GM12865 (cell line): ENCODE measurements around the gene VTCN1.
"Not testable (repeated sequence)": the region's sequence is repeated elsewhere in the genome, so short reads cannot be mapped to it uniquely, and the experiment has no call there.

Experiments used
- DNase-seq: peaks from one replicate; pipeline ENCODE4 v3.0.0; 2010; ENCODE audit warnings: low read depth
- H3K4me3 ChIP-seq: 2 replicates; pipeline ENCODE4 v1.5.1; 2011; ENCODE audit warnings: mild to moderate bottlenecking, low read depth, low read length, control low read depth
- CTCF ChIP-seq: IDR thresholded peaks from 2 replicates; pipeline ENCODE4 v1.5.1; 2011; ENCODE audit warnings: low read length, control low read depth, low read depth, inconsistent platforms; ENCODE audit not compliant: insufficient read depth; ENCODE audit errors: missing control alignments

The VTCN1 gene

GRCh38 chr1:117105722-117106121, 105.0 kb downstream of the VTCN1 start:
- H3K4me3 ChIP-seq: no peak overlapping the region
- no peak for TF ChIP-seq CTCF
- DNase-seq: no peak

- H3K4me3 ChIP-seq: no peak overlapping the region
- DNase-seq: no peak
- no peak for TF ChIP-seq CTCF
Measured at GRCh38 chr1:117104986-117105385, 105.7 kb downstream of the VTCN1 start.

GRCh38 chr1:117101858-117102257, 108.9 kb downstream of the VTCN1 start:
- not testable (repeated sequence) for H3K4me3 ChIP-seq, DNase-seq

GRCh38 chr1:117101334-117101733, 109.4 kb downstream of the VTCN1 start:
- DNase-seq: no peak
- no peak for TF ChIP-seq CTCF
- H3K4me3 ChIP-seq: no peak overlapping the region

GRCh38 chr1:117098287-117098890, 112.3 kb downstream of the VTCN1 start:
- H3K4me3 ChIP-seq: no peak overlapping the region
- peak; percentile 29 for DNase-seq
- TF ChIP-seq CTCF: no peak

- no peak for DNase-seq
- no peak overlapping the region for H3K4me3 ChIP-seq
- no peak for TF ChIP-seq CTCF
Measured at GRCh38 chr1:117097443-117097842, 113.3 kb downstream of the VTCN1 start.

- no peak for DNase-seq
- no peak overlapping the region for H3K4me3 ChIP-seq
- no peak for TF ChIP-seq CTCF
Measured at GRCh38 chr1:117096951-117097408, 113.7 kb downstream of the VTCN1 start.
